Inferior parietal cortex (tissue), 1 donor: ENCODE measurements around the gene POLR3B.
A peak's percentile ranks its signal among the peaks of the same experiment; 100 is the strongest.
"Not testable (repeated sequence)": the region's sequence is repeated elsewhere in the genome, so short reads cannot be mapped to it uniquely, and the experiment has no call there.

Source experiments
- DNase-seq: peaks from one replicate; pipeline ENCODE4 v3.0.0-alpha.2; 2016; ENCODE audit errors: extremely low spot score

POLR3B gene

GRCh38 chr12:106342397-106343213, 14.9 kb upstream of the POLR3B start:
- no peak for DNase-seq

GRCh38 chr12:106343214-106343528, 14.4 kb upstream of the POLR3B start:
- no peak for DNase-seq

DNA sequence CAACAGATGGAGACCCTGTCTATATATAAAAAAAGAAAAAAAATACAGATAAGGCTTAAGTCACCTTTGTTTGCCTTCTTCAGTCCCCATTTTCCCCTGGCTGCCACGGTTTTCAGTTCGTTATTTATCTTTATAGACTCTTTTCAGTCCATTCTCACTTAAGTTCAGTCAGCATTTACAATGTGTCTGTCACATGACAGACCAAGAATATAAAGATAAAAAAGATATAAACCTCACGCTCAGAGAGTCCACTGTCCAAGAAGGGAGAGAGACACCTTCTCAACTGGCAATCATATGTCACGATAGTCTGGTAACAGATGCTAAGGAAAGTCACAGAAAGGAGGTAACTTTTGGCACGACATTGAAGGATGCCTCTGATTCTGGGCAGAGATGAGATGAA, 13.4 kb upstream of the POLR3B start:
- no peak for DNase-seq

GRCh38 chr12:106345746-106346145, 11.8 kb upstream of the POLR3B start:
- peak; percentile 49 for DNase-seq

- no peak for DNase-seq
Observed at GRCh38 chr12:106348411-106348810, 9.1 kb upstream of the POLR3B start.

GRCh38 chr12:106353175-106353574, 4.4 kb upstream of the POLR3B start:
- DNase-seq: no peak

- DNase-seq: no peak
Observed at GRCh38 chr12:106358396-106359241, 1.1 kb downstream of the POLR3B start.

DNA sequence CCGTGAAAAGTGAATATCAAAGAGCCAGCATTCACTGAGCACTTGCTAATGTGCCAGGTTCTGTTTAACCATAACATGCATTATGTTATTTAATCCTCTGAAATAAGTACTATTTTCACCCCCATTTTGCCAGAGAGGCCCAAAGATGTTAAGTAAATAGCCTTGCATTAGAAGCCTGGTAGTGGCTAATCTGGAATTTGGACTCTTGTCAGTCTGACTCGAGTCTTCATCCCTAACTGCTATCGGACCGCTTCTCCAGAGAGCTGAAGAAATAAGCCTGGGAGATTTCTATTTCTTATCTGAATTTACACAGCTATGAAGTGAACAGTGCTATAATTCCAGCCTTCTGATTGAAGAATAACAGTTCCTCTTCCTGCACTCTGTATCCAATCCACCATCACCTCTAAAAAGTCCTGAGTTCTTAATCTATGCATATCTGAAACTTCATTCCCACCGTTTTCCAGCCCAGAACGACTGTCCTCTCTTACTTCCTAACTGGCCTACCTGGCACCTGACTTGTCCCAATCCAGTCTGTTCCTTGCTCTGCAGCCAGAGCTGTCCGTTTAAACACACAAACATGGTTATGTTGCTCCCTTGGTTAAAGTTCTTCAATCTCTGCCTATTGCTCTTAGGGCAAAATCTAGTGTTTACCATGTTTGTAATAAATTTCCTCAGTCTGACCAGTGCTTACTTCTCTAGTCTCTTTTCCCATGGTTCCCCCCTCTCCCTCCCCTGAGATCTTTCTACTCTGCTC, 2.3 kb downstream of the POLR3B start:
- DNase-seq: no peak

DNA sequence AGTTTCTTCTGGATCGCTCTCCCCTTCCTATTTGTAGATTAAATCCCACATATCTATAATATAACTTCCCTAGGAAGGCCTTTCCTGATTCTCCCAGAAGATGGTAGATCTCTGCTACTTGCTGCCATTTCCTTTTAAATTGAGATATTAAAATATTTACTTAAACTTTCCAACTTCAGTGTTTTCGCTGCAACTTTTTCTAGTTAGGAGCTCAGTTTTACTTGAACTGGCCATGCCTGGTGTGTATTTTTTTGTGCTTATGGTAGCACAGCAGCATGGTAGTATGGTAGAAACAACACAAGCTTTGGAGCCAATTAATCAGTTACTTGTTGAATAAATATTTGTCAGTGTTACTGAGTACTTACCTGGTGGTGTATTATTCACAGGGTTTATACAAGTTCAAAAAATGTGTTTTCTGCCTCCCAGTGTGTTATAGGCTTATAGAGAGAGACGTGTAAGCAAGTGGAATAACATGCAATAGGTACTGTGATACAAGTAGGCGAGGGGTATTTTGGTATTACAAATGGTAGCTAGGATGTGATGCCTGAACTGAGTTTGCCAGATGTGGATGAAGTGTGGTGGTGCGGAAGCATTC, 2.9 kb downstream of the POLR3B start:
- no peak for DNase-seq

DNA sequence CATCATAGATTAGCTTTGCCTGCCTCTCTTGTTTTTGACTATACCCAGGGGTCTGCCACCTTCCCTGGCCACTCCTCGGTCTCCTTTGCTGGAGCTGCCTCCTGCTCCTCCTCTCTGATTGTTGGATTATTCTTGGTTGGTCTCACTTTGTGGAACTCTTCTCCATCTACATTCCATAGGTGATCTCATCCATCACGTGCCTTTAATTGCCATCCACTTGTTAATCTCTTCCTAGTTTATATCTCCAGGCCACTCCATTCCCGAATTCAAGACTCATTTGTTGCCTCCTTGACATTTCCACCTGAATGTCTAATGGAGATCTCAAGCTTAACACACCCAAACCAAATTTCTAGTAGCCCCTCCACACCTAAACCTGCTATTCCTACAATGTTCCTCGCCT, 5.4 kb downstream of the POLR3B start:
- DNase-seq: no peak

- no peak for DNase-seq
Observed at GRCh38 chr12:106364261-106364660, 6.7 kb downstream of the POLR3B start.

- no peak for DNase-seq
Observed at GRCh38 chr12:106369624-106370346, 12.2 kb downstream of the POLR3B start.

DNA sequence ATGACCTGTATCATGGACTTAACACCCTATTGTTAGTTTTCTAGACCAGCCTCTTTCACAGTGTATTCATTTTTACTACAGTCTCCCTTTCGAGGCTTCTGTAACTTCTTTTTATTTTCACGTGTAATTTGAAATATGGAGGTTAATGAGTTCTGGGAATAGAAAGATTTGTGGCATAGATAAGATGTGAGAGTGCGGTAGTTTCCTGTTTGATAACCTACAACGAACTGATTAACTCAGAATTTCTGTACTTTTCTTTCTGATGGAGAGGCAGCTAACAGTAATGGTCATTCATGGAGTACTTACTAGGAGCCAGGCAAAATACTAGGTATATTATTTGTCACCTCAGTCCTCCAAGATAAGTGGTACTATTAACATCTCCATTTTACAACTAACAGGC, 21.2 kb downstream of the POLR3B start:
- no peak for DNase-seq

GRCh38 chr12:106380954-106381353, 23.4 kb downstream of the POLR3B start:
- no peak for DNase-seq

- not testable (repeated sequence) for DNase-seq
Observed at GRCh38 chr12:106381866-106382265, 24.3 kb downstream of the POLR3B start.

GRCh38 chr12:106386813-106387535, 29.4 kb downstream of the POLR3B start:
- no peak for DNase-seq

DNA sequence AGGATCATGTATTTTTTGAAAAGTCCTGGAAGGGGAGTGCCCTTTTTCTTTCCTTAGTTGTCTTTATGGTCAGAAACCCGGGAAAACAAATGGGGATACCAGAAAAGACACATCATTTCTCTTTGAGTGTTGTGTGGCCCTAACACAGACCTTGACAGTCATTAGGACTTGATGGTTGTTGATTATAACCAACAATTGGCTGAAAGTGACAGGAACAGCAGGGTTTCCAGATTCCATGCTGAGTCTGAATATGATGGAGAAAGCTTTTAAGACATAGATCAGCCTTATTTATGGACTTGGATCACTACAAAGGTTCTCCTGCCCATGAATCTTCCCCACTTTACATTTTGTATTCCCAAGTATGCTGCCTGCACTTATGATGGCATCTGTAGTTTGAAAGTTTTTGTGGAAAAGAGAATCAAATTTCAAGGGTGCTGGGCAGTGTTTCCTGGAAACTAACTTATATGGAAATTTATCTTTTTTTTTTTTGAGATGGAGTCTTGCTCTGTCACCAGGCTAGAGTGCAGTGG, 30.4 kb downstream of the POLR3B start:
- no peak for DNase-seq

GRCh38 chr12:106389151-106389550, 31.6 kb downstream of the POLR3B start:
- DNase-seq: peak; percentile 20

- no peak for DNase-seq
Observed at GRCh38 chr12:106392759-106393158, 35.2 kb downstream of the POLR3B start.

DNA sequence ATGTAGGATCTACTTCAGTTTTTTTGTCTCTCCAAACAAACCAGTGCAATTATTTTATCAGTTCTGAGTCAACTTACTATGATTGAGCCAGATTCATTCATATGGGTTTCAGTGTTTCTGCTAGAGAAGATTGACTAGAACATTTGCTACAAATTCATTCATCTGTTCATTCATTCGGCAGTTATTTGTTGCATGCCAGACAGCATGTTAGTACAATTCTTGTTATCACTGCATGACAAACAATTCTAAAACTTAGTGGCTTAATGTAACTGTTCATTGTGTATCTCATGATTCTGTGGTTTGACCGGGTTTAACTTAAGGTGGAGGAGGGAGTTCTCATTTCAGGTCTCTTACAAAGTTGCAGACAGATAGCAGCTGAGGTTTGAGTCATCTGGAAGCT, 52.3 kb downstream of the POLR3B start:
- DNase-seq: no peak
